Bronchial epithelial cell (primary cell): Measurements from ENCODE around the gene ZSCAN25. TPM values are rescaled to one million over a fixed set of nuclear protein-coding genes. Genes with fewer than 3 reads are reported as not detected.
"Not testable (repeated sequence)": the region's sequence is repeated elsewhere in the genome, so short reads cannot be mapped to it uniquely, and the experiment has no call there.

Experiments
- DNase-seq: peaks from one replicate; pipeline ENCODE4 v3.0.0-alpha.2; 2010; ENCODE audit warnings: low read depth
- FAIRE-seq: peaks from 2 replicates; lab custom pipeline; 2011; peaks lifted over from hg19 to GRCh38; lab: Jason Lieb, UNC
- H3K27me3 ChIP-seq: 2 replicates; pipeline ENCODE4 v1.5.1; 2011; ENCODE audit warnings: low read length; ENCODE audit not compliant: control insufficient read depth, insufficient read depth
- H3K36me3 ChIP-seq: 2 replicates; pipeline ENCODE4 v1.5.1; 2011; ENCODE audit warnings: low read length; ENCODE audit not compliant: control insufficient read depth, insufficient read depth
- H3K4me3 ChIP-seq: 2 replicates; pipeline ENCODE4 v1.5.1; 2011; ENCODE audit warnings: mild to moderate bottlenecking, low read depth, low read length, control low read depth
- total RNA-seq: library from RNA; depleted of rRNA; stranded (reverse); fragments of >200 nt; gene quantifications from 2 replicates; pipeline ENCODE4 v1.2.1, GENCODE V29; 2014
- TF ChIP-seq, protein P1 (sequence below): IDR thresholded peaks from 2 replicates; pipeline ENCODE4 v1.5.1; 2011; ENCODE audit warnings: mild to moderate bottlenecking, moderate library complexity, low read length, control low read depth, inconsistent platforms; ENCODE audit not compliant: insufficient read depth, severe bottlenecking

ZSCAN25 gene
- total RNA-seq, 1 donor from 2014 or later = 12.4 TPM

DNA sequence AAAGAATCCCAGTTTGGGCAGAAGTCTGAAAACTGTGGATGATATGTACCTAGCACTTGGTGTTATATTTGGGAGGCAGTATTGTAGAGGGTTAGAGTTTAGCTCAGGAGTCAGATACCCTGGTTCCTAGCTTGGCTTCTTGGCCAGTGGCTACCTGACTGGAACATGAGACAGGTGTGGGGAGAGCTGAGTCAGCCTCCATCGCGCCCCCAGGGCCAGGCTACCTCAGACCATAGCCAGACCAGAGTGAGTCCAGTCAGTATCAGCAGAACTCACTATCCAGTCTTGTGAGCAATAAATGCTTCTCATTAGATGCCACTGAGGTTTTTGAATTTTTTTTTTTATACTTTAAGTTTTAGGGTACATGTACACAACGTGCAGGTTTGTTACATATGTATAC is 37.0 kb downstream of the ZSCAN25 start:
- FAIRE-seq = no peak

DNA sequence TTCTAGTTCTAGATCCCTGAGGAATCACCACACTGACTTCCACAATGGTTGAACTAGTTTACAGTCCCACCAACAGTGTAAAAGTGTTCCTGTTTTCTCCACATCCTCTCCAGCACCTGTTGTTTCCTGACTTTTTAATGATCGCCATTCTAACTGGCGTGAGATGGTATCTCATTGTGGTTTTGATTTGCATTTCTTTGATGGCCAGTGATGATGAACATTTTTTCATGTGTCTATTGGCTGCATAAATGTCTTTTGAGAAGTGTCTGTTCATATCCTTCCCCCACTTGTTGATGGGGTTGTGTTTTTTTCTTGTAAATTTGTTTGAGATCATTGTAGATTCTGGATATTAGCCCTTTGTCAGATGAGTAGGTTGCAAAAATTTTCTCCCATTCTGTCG is 37.9 kb downstream of the ZSCAN25 start:
- FAIRE-seq, H3K27me3 ChIP-seq, H3K4me3 ChIP-seq, DNase-seq, H3K36me3 ChIP-seq: not testable (repeated sequence)

More for the DNA sequence above, 37.0 kb downstream of the ZSCAN25 start:
- H3K27me3 ChIP-seq = no peaks in the 10 kb centered on the region
- no peak overlapping the region for H3K4me3 ChIP-seq
- no peaks in the 10 kb centered on the region for H3K36me3 ChIP-seq
- DNase-seq = peak; percentile 19
- TF ChIP-seq, protein P1, sequence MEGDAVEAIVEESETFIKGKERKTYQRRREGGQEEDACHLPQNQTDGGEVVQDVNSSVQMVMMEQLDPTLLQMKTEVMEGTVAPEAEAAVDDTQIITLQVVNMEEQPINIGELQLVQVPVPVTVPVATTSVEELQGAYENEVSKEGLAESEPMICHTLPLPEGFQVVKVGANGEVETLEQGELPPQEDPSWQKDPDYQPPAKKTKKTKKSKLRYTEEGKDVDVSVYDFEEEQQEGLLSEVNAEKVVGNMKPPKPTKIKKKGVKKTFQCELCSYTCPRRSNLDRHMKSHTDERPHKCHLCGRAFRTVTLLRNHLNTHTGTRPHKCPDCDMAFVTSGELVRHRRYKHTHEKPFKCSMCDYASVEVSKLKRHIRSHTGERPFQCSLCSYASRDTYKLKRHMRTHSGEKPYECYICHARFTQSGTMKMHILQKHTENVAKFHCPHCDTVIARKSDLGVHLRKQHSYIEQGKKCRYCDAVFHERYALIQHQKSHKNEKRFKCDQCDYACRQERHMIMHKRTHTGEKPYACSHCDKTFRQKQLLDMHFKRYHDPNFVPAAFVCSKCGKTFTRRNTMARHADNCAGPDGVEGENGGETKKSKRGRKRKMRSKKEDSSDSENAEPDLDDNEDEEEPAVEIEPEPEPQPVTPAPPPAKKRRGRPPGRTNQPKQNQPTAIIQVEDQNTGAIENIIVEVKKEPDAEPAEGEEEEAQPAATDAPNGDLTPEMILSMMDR = no peak

DNA sequence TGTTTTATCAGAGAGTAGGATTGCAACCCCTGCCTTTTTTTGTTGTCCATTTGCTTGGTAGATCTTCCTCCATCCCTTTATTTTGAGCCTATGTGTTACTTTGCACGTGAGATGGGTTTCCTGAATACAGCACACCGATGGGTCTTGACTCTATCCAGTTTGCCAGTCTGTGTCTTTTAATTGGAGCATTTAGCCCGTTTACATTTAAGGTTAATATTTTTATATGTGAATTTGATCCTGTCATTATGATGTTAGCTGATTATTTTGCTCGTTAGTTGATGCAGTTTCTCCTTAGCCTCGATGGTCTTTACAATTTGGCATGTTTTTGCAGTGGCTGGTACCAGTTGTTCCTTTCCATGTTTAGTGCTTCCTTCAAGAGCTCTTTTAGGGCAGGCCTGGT is 41.1 kb downstream of the ZSCAN25 start:
- H3K36me3 ChIP-seq, H3K27me3 ChIP-seq, FAIRE-seq, H3K4me3 ChIP-seq, DNase-seq: not testable (repeated sequence)

DNA sequence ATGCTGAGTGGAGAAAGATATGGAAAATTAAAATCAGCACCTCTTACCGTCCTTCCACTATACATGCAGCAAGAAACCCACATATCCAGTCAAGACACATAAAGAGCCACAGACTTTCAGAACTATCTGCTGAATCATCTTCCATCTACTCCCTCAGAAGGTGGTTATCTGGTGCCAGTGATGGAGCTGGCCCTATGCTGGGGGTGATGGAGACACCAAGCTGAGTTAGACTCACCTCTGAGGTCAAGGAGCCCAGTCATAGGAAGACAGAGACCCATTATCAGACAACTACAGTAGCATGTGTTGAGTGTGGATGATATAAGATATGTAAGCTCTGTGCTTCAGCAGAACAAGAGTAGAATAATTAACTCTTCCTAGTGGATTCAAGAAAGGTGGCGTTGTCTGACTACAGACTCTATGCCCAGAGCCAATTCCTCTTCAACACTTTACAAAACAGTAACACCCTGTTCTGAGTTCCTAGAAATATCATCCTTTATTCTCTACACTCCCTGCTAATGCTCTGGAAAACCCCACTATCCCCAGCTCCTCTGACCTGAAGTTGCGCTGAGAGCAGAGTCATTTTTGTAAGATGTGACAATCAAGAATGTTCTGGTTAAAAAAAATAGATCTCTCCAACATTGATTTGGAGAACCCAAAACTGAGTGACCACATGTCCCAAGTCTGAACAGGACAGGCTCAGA is 48.7 kb downstream of the ZSCAN25 start:
- DNase-seq (no peak), FAIRE-seq (no peak)
- no peak overlapping the region for H3K4me3 ChIP-seq
- H3K27me3 ChIP-seq = no peaks in the 10 kb centered on the region
- H3K36me3 ChIP-seq = peaks cover 1% of the 10 kb centered on the region
- TF ChIP-seq, protein P1 = no peak

DNA sequence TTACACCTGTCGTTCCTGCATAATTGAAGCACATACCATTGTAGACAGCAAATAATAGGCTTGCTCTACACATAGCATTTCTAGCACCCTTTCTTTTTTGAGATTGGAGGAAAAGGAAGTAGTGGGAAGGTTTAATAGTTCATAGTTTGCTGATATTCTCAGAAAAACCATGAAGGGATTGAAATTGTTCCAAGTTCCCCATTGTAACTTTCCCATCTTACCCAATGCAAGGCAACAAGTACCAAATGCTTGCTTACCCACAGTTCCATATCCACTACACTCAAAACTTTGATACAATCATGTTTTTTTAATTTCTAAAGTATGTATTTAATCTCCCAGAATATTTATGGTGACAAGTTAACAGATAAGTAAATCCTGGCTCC is 49.3 kb downstream of the ZSCAN25 start:
- TF ChIP-seq, protein P1 = no peak
- FAIRE-seq = no peak
- DNase-seq = no peak
- H3K4me3 ChIP-seq = no peak overlapping the region
- H3K36me3 ChIP-seq = peaks cover 1% of the 10 kb centered on the region
- H3K27me3 ChIP-seq = no peaks in the 10 kb centered on the region

DNA sequence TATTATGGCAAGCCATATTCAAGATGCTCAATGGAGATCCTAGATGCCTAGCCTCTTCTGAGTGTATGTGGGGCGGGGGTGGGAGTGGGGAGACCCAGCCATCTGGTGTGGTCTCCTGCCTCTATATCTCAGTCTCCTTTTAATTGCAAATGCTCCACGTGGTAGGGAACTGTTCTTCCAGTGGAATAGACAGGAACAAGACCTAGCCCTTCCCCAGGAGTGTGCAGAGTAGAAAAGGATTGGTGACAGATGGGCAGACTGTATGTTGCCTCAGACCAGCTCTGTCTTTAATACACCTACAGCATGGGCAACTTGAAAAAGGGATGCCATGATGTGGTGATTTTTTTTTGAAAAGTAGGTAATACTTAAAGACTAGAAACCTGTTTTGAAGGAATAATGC is 50.4 kb downstream of the ZSCAN25 start:
- FAIRE-seq (no peak), DNase-seq (no peak)
- TF ChIP-seq, protein P1 = no peak
- H3K36me3 ChIP-seq = peaks cover 1% of the 10 kb centered on the region
- no peaks in the 10 kb centered on the region for H3K27me3 ChIP-seq
- H3K4me3 ChIP-seq = no peak overlapping the region

DNA sequence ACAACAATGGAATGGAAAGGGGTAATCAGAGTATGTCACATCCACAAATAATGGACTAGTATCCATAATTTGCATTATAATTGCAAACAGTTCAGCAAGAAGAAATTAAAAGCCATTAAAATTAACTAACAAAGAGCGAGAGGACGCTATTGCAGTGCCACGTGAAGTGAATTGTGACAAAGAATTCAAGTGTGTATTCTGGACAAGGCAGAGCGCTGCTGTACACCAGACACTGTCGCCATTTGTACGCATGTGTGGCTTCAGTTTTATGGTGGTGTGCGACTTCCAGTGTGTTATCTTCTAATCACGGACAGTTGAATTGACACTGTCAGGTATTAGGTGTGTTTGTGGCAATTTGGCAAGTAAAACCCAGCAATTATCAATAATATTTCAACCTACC is 51.8 kb downstream of the ZSCAN25 start:
- no peaks in the 10 kb centered on the region for H3K27me3 ChIP-seq
- TF ChIP-seq, protein P1 = no peak
- no peak overlapping the region for H3K4me3 ChIP-seq
- DNase-seq (no peak), FAIRE-seq (no peak)
- H3K36me3 ChIP-seq = peaks cover 1% of the 10 kb centered on the region
